K562 (cell line): Measurements from ENCODE around the gene PAFAH1B2. TPM values are rescaled to one million over a fixed set of nuclear protein-coding genes. Genes with fewer than 3 reads are reported as not detected.

ENCODE experiments used
- ATAC-seq: fragments of 200-7000 bp; cut with Tn5 transposase; 3 replicates; pipeline ENCODE4 v1.9.1; 2020; ENCODE audit warnings: moderate library complexity
- BruUV-seq: library from RNA; stranded (reverse); fragments of 400-500 nt; replicated peaks from 2 replicates; lab custom pipeline; 2021; lab: Mats Ljungman, UMichigan
- CTCF ChIA-PET: fragments of 300-600 bp; formaldehyde crosslinking; extraction: SDS; loops from one replicate; lab custom pipeline; 2021; ENCODE audit warnings: low intra/inter-chr PET ratio; lab: Yijun Ruan, JAX
- POLR2A ChIA-PET: fragments of 300-600, 350-650 bp; sonication (Branson Sonifier 250); formaldehyde crosslinking; extraction: SDS; loops from one replicate; lab custom pipeline; 2021; ENCODE audit warnings: antibody characterized with exemption, inconsistent platforms; lab: Yijun Ruan, JAX
- DNase-seq, 4 experiments: peaks; one replicate each; pipeline versions ENCODE4 v3.0.0 to v3.0.0-alpha.2; 2011 to 2018; ENCODE audit warnings: low spot score in 3 of 4, mixed read lengths in 3 of 4; ENCODE audit errors: extremely low read depth in 1 of 4
- FAIRE-seq: peaks from 2 replicates; lab custom pipeline; 2011; peaks lifted over from hg19 to GRCh38; lab: Jason Lieb, UNC
- H2AFZ ChIP-seq: 2 replicates; pipeline ENCODE4 v1.6.0; 2011; ENCODE audit warnings: low read depth, low read length, control low read depth, inconsistent platforms
- H3K27ac ChIP-seq: fragments of 200-600 bp; 3 replicates; pipeline ENCODE4 v1.8.0; 2011; ENCODE audit warnings: low read depth, mild to moderate bottlenecking, control low read depth, inconsistent platforms, low read length, moderate library complexity, mixed read lengths; ENCODE audit errors: extremely low read depth
- H3K27me3 ChIP-seq, 2 experiments: fragments of 300-600 bp in 1 of 2; 2 replicates in 1 of 2; 3 replicates in 1 of 2; pipeline versions ENCODE4 v1.6.0 to v1.8.0; 2011; ENCODE audit warnings: inconsistent platforms in 2 of 2, low read length in 2 of 2, mild to moderate bottlenecking in 1 of 2, mixed read lengths in 1 of 2, moderate library complexity in 1 of 2; ENCODE audit not compliant: control insufficient read depth in 2 of 2, insufficient read depth in 2 of 2
- H3K36me3 ChIP-seq: fragments of 300-600 bp; 3 replicates; pipeline ENCODE4 v1.8.0; 2011; ENCODE audit warnings: mild to moderate bottlenecking, low read length, inconsistent platforms; ENCODE audit not compliant: control insufficient read depth, insufficient read depth
- H3K4me1 ChIP-seq, 2 experiments: fragments of 200-600 bp in 1 of 2; replicated peaks in 1 of 2; 2 replicates in 1 of 2; 3 replicates in 1 of 2; pipeline versions ENCODE4 v1.5.1 to v1.8.0; 2011; ENCODE audit warnings: inconsistent platforms in 2 of 2, low read length in 2 of 2, mild to moderate bottlenecking in 1 of 2, mixed read lengths in 1 of 2, moderate library complexity in 1 of 2; ENCODE audit not compliant: control insufficient read depth in 2 of 2, insufficient read depth in 2 of 2
- H3K4me2 ChIP-seq: 2 replicates; pipeline ENCODE4 v1.6.1; 2011; ENCODE audit warnings: low read length, control low read depth, inconsistent platforms, mixed read lengths; ENCODE audit not compliant: insufficient read depth
- H3K4me3 ChIP-seq: fragments of 200-600 bp; sonication (generic), shearing (Covaris generic); 2 replicates; pipeline ENCODE4 v1.5.1; 2016; ENCODE audit warnings: control low read depth, inconsistent platforms
- H3K79me2 ChIP-seq: fragments of 200-600 bp; 3 replicates; pipeline ENCODE4 v1.8.0; 2011; ENCODE audit warnings: low read length, inconsistent platforms; ENCODE audit not compliant: control insufficient read depth, insufficient read depth
- H3K9ac ChIP-seq, 2 experiments: 2 replicates each; pipeline versions ENCODE4 v1.6.0 to v1.6.1; 2011; ENCODE audit warnings: low read depth in 2 of 2, low read length in 2 of 2, control low read depth in 1 of 2, inconsistent platforms in 1 of 2, mild to moderate bottlenecking in 1 of 2, mixed read lengths in 1 of 2; ENCODE audit not compliant: insufficient read depth in 1 of 2
- H3K9me1 ChIP-seq: one replicate; pipeline ENCODE4 v1.6.0; 2011; ENCODE audit warnings: inconsistent platforms, mild to moderate bottlenecking, low read length, moderate library complexity; ENCODE audit not compliant: control insufficient read depth, insufficient read depth
- H3K9me3 ChIP-seq: replicated peaks from 2 replicates; pipeline ENCODE4 v1.5.1; 2011; ENCODE audit warnings: low read depth, low read length, inconsistent platforms; ENCODE audit not compliant: control insufficient read depth, insufficient read depth
- H4K20me1 ChIP-seq: replicated peaks from 2 replicates; pipeline ENCODE4 v1.6.1; 2011; ENCODE audit warnings: low read length, inconsistent platforms, mixed read lengths; ENCODE audit not compliant: control insufficient read depth, insufficient read depth
- ARHGAP35 ChIP-seq: fragments of 450-650 bp; IDR thresholded peaks from 2 replicates; pipeline ENCODE4 v1.6.1; 2018; ENCODE audit not compliant: partially characterized antibody
- CBFB ChIP-seq: sonication (generic); formaldehyde crosslinking; IDR thresholded peaks from 2 replicates; pipeline ENCODE4 v1.4.0; 2020; ENCODE audit warnings: mild to moderate bottlenecking, missing genetic modification reagents
- CHD1 ChIP-seq: fragments of 200-600 bp; sonication (generic); IDR thresholded peaks from one replicate; pipeline ENCODE4 v1.6.1; 2012; ENCODE audit warnings: mild to moderate bottlenecking, moderate library complexity, low read length, inconsistent platforms
- FOSL1 ChIP-seq: fragments of 200-800 bp; sonication (Bioruptor generic); conservative IDR thresholded peaks from 2 replicates; pipeline ENCODE4 v1.6.1; 2016; ENCODE audit warnings: missing genetic modification characterization, missing compliant biosample characterization
- FOXM1 ChIP-seq, 2 experiments: fragments of 450-650 bp in 1 of 2; sonication (generic) in 1 of 2; formaldehyde crosslinking in 1 of 2; IDR thresholded peaks; 2 replicates each; pipeline versions ENCODE4 v1.6.1 to v1.9.0; 2017 to 2022; ENCODE audit warnings: low read depth in 2 of 2, mild to moderate bottlenecking in 2 of 2, missing genetic modification reagents in 1 of 2, moderate library complexity in 1 of 2
- RAD21 ChIP-seq, 2 experiments: fragments of 250-450 bp in 1 of 2; fragments of 450-650 bp in 1 of 2; sonication (Bioruptor Pico) in 1 of 2; formaldehyde crosslinking in 1 of 2; IDR thresholded peaks in 1 of 2; conservative IDR thresholded peaks in 1 of 2; 2 replicates each; pipeline versions ENCODE4 v1.4.0 to v1.8.0; 2020 to 2022; ENCODE audit warnings: mild to moderate bottlenecking in 2 of 2, moderate library complexity in 1 of 2
- ZNF699 ChIP-seq: fragments of 250-450 bp; sonication (Bioruptor Pico); IDR thresholded peaks from 2 replicates; pipeline ENCODE4 v1.8.0; 2021; ENCODE audit warnings: mild to moderate bottlenecking, moderate library complexity; ENCODE audit not compliant: insufficient replicate concordance
- ZNF77 ChIP-seq: fragments of 250-450 bp; sonication (Bioruptor Pico); IDR thresholded peaks from 2 replicates; pipeline ENCODE4 v1.5.0; 2020
- WGBS: fragments of 100-300 bp; shearing (Covaris generic); methylation state at CpG from one replicate; pipeline ENCODE4 v1.1.6; 2016; ENCODE audit warnings: low coverage, mixed read lengths; ENCODE audit not compliant: insufficient coverage; ENCODE audit errors: missing lambda C conversion rate; 5-methylcytosine and 5-hydroxymethylcytosine counted together
- in situ Hi-C: fragments of 300-500 bp; cut with MboI; formaldehyde crosslinking; loops from 4 replicates; pipeline ENCODE4 v1.15.0; 2018; ENCODE audit warnings: inconsistent platforms, mixed read lengths
- intact Hi-C: fragments of 100-400 bp; cut with micrococcal nuclease; formaldehyde crosslinking; loops from 2 replicates; pipeline ENCODE4 v1.14.2; 2022
- polyA plus RNA-seq, 8 experiments: library from polyadenylated mRNA; depleted of rRNA in 4 of 8; stranded (reverse) in 5 of 8; unstranded in 3 of 8; fragments of >200 nt; fragmentation: Nextera tagmentation in 2 of 8; fragmentation: Illumina TruSeq in 1 of 8; extraction: Ambion mirVana in 2 of 8; extraction: Trizol in 1 of 8; gene quantifications; 2 replicates each; pipeline versions ENCODE4 v1.2.1 to v1.2.3, GENCODE V29; 2011 to 2014; ENCODE audit warnings: inconsistent platforms in 1 of 8, missing spikeins in 1 of 8
- total RNA-seq, 7 experiments: library from RNA; depleted of rRNA in 6 of 7; stranded (reverse); fragments of >200 nt in 6 of 7; fragmentation: Illumina TruSeq in 2 of 7; extraction: Trizol in 2 of 7; gene quantifications; 2 replicates each; pipeline versions ENCODE4 v1.2.1 to v1.2.3, GENCODE V29; 2011 to 2021; ENCODE audit warnings: low replicate concordance in 1 of 7

Gene PAFAH1B2
- total and polyA plus RNA-seq, 9 of the 15 experiments (the other 6 are each of a cell fraction or from before 2014, with no cell fraction given), result 27.8 to 94.7 (median 64.9) TPM

DNA sequence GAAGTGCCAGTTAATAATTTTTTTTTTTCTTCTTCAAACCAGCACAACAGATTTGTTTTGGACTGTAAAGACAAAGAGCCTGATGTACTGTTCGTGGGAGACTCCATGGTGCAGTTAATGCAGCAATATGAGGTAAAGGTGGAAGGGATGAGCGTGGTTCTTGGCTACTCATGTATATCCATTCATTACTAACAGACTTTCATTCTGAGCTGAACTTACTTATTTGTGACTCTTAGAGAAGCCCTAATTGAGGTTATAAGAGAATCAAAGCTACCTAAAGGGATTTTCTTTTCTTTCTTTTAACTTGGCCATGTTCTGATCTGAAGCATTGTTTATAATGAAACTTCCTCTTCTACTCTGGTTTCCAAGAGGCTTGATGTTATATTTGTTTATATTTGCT lies 15.8 kb downstream of the PAFAH1B2 start:
- Histone ChIP-seq H3K79me2 (peaks cover 67% of the 10 kb centered on the region), H3K4me1 (peaks cover 6 to 7% of the 10 kb centered on the region in 2 experiments; a peak in 4 of 5 replicates)
- WGBS, result 59% methylated on average over 2 of the region's 2 CpGs
- no peak for DNase-seq
- TF ChIP-seq CHD1, result no peak
- no peak for TF ChIP-seq CBFB (CRISPR knock-in tag)
- TF ChIP-seq ARHGAP35, result no peak
- TF ChIP-seq FOXM1 (IDR thresholded peaks at IDR 0.05; ENCODE audit: low read depth), result no peak
- TF ChIP-seq FOXM1 (CRISPR knock-in tag; IDR thresholded peaks at IDR 0.05; ENCODE audit: low read depth), result no peak
- no peak for TF ChIP-seq FOSL1 (tag)
- no peak for TF ChIP-seq ZNF699
- no peak for TF ChIP-seq ZNF77
- no peak for TF ChIP-seq RAD21 (CRISPR knock-in tag; conservative IDR thresholded peaks at IDR 0.05 in 1 of 2, IDR thresholded peaks at IDR 0.05 in 1 of 2)
- TF ChIP-seq, all 486 proteins: peak for 0
- Histone ChIP-seq H3K36me3 (peaks cover 82% of the 10 kb centered on the region), H3K9me1 (no peaks in the 10 kb centered on the region), H3K27me3 (no peaks in the 10 kb centered on the region), H4K20me1 (peaks cover 3% of the 10 kb centered on the region; the same call in 1 of the 2 replicates), H3K4me2 (no peak overlapping the region), H3K4me3 (no peak overlapping the region), H2AFZ (no peak overlapping the region), H3K27ac (no peak overlapping the region), H3K9me3 (no peaks in the 10 kb centered on the region), H3K9ac (no peak overlapping the region)
- ChIA-PET CTCF (no interaction called here), POLR2A (interaction anchor here (0.6 to 3.6 kb wide), 5 partner anchors 8 to 61 kb away, joined by 3 to 27 read pairs (median 6); partner anchors contain the start of gene PAFAH1B2)
- ATAC-seq (peak; percentile 43), FAIRE-seq (no peak)
- in situ Hi-C loops (no loop called here), intact Hi-C loops (no loop called here)
- BruUV-seq, result no TSS peak
